Superior temporal gyrus (tissue), 1 donor: ENCODE results near the gene YWHAB.
"Not testable (repeated sequence)": the region's sequence is repeated elsewhere in the genome, so short reads cannot be mapped to it uniquely, and the experiment has no call there.

Experiments
- DNase-seq: peaks from one replicate; pipeline ENCODE4 v3.0.0-alpha.2; 2016; ENCODE audit errors: extremely low spot score

Gene YWHAB

DNA sequence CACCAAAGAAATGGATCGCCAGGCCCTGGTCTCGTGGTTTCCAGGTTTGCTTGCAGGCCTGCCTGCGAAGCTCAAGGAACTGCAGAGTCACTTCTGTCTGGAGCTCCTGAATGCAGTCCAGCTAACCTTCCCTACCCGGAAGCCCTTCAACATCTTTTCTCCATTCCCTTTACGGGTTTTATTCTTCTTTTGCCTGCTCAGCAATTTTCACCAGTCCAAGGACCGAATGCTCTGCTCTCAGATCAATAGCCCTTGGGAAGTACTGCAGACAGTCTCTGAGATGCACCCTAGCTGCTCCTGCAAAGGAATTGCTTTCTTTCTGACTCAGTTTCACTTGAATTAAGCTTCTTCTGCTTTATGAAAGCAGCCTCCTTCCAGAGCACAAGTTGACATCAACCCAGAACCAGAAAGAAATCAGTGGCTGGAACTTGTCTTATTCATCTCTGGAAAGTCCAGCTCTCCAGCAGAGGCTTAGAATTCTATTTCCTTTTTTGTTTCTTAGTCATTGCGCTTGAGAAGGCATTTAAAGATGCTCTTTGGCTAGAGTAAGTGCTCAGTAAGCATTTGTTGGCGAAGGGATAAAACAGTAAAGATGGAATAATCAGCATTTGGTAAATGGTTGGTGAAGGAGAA lies 18.7 kb upstream of the YWHAB start:
- peak; percentile 23 for DNase-seq

DNA sequence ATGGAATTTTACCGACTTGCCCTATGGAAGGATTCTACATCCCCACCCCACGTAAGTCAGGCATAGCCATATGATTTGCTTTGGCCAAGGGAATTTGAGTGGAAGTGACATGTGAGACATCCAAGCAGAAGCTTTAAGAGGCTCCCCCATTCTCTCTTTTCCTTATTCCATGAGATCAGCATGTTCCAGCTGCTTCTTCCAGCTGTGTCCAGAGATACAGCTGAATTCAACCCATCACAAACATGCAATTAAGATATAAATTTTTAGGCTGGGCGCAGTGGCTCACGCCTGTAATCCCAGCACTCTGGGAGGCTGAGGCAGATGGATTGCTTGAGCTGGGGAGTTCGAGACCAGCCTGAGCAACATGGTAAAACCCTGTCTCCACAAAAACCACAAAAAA lies 16.0 kb upstream of the YWHAB start:
- no peak for DNase-seq

DNA sequence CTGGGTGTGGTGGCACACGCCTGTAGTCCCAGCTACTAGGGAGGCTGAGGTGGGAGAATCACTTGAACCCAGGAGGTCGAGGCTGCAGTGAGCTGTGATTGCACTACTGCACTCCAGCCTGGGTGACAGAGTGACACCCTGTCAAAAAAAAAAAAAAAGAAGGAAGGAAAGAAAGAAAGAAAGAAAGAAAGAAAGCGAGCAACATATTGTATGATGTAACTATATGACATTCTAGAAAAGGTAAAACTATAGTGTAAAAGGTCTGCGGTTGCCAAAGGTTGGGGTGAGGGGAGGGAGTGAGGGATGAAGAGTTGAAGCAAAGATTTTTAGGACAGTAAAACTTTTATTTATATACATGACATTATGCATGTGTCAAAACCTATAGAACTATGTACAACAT lies 3.1 kb upstream of the YWHAB start:
- DNase-seq: not testable (repeated sequence)

DNA sequence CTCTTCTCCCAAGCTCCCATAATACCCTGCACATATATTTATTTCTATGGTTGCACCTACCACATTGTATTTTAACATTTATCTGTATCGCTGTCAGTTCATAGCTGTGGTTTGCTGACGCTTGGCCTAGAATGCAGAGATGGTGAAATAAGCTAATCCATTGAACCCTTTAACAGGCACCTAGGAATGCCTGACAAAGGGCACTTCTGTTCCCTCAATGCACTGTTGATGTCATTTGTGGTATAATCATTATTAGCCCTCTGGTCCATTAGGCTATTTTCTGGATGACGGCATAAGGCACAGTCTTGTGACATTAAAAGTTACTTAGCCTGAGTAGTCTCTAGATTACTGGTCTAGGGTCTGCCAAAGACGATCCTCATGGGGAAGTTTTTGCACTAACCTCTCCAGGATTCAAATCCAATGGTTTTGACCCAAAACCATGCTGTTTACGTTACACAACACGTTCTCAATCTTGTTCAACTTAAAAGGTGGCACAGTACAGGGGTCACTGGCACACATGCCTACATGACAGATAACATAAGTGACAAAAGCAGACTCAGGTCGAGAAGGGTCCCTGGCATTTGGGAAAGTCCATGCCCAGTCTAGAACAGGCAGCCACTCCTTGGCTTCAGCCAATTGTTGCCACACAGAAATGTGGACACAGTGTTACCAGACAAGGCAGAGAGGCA lies 2.1 kb upstream of the YWHAB start:
- DNase-seq: no peak

DNA sequence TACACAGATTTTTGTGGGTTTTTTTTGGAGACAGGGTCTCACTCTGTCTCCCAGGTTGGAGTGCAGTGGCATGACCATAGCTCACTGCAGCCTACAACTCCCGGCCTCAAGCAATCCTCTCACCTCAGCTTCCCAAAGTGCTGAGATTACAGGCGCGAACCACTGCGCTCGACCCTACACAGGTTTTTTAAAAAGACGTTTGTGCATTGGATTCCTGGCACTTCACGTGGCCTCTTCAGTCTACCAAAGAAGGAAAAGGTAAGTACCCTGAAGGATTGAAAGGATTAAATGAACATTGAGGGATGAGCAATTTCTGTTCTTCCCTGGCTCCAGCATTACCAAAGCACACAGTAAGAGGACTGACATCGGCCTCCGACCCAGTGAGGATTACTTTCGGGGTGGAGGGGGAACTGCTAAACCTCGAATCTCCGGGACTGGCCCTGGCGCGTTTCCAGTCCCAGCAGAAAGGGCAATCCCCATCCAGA lies 556 bp upstream of the YWHAB start:
- no peak for DNase-seq

DNA sequence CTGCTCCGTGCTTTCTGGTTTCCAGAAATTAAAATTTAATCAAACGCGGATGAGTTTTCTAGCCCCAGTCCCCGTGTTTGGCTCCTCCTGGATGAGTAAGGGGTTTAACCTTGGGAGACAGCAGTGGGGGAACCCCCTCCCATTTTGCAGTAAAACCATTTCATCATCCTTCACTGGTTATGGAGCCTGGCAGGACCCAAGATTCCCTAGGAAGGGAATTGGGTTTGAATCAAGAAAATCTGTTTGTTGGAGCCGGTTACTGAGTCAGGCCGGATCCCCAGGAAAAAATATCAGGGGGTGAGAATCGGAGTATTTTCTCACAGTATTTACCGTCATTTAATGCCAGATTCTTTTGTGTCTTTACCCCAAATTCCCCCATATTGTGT lies 754 bp downstream of the YWHAB start:
- DNase-seq: no peak

DNA sequence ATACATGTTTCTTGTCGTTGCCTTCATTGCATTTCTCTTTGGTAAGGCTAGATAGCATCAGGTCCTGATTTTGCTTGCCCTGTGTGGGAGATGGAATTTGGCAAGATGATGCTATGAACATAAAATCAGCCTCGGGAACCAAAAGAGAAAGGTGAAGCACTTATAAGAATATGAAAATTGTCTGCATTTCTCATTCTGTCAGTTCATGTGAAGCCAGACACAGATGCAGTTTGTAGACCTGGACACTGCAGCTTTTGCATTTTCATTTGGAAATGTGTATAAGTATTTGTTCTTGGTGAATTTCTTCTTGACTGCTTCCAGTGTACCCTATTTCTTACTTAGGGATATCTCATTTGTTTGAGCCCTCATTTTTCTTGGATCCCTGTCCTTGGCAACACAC lies 1.3 kb downstream of the YWHAB start:
- DNase-seq: no peak

DNA sequence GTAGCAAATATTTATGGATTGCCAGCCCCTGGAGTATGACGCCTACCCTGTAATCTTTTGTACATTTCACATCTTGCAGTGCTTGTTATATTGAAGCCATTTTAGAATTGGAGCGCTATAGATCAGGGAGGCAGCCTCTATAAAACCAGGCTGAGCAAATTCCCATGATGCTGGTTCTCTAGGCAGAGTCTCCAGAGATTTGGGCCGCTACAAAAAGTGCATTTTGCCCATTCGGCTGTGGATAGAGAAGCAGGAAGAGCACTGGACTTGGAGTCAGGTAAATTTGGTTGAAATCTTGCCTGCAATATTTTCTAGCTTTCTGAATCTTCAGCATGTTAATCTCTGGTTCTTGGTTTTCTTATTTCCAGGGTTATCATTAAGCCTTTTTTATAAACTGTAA lies 2.0 kb downstream of the YWHAB start:
- DNase-seq: no peak

DNA sequence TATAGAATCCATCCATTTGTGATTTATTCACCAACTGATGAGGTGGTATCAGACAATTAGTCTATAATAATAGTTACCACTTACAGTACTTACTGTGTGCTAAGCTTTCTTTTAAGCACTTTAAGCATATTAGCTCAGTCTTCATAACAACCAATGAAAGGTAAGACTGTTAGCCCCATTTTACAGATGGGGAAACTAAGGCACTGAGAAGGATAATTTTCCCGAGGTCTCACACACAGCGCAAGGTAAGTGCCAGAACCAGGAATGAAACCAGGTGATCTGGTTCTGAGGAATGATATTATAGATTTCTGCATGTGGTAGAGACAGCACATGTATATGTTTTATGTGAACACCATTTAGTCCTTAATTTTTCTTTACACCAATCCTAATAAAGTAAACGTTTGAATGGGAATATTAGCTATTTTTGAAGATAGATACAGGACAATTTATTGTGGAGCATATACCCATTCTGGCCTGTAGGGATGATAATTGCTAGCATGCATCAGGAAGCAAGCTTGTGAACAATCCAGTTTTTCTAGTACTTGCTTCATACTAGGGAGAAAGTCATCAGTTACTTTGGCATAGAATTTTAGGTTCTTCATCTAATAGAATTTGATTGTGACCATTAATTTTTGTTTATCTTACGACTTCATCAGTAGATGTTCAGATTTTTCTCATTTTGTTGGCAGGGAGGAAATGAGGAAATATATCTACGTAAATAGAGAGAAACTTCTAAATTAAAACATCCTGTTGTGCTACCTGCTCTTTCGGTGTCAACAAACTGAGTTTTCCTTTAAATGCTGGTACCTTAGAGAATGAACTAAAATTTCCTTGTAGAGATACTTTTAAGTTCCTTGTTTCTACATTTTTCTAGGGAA lies 3.0 kb downstream of the YWHAB start:
- DNase-seq: no peak

DNA sequence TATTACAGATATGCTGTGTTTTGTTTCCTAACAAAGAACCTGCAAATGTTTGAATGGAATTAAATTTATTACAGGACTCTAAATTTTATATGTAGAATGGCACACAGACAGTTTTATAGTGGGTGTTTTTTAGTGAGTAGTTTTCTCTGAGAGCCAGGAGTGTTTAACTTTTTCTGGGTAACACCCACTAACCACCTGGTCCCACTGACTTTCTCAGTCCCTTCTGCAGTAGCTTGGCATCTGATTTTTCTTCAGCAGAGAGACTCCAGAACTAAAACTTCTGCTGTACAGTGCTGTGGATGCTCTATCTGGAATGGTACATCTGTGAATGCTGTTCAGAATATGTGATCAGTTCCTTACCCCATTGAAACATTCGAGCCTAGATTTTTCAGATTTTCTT lies 6.3 kb downstream of the YWHAB start:
- DNase-seq: no peak

DNA sequence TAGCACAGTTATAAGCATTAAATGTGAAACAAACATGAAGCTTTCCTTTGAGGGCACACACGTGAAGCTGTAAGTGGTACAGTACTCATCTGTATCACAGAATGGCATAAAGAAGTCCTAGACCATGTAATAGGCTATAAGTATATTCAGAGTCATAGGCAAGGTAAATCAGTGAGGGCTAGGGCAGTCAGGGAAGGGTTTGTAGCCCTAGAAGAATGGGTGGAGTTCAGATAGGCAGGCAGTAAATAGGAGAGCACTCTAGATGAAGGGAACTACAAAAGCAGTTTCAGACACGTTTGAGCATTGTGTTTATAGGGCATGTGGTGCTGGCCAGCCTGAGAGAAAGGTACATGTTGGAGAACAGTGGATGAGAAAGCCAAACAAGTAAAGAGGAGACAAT lies 9.5 kb downstream of the YWHAB start:
- DNase-seq: no peak

DNA sequence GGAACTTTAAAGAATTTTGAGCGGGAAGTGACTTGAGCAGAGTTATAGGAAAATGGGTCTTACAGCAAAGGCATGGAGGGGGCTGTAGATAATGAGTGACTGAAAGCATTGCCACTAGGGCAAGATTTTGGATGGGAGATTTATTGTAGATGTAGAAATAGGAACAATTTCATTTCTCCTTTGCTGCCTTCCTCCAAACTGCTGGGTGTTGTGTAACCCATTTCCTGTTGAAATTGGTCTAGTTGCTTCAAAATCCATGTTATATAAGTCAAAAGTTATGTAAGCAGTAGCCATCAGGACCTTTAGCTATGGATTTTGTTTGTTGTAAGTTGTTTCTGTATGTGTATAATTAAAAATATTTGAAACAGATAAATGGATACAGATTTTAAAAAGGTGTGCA lies 11.1 kb downstream of the YWHAB start:
- no peak for DNase-seq

DNA sequence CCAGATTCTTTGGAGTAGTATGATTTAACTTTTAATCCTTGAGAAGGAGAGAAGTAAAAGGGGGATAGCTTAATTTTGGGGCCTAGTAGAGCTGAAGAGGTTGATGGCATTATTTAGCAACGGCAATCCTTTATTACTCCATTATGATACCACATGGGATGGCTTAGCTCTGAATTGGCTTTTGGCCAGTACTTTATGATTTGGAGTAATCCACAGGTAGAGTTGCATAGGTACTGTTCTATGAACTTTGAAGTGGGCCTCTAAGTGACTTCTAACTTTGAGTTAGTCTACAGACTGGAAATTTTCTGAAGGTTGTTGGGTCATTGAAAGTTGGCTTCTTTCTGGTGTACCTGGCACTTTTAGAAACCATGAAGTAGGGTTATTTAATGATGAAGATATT lies 11.6 kb downstream of the YWHAB start:
- DNase-seq: no peak

DNA sequence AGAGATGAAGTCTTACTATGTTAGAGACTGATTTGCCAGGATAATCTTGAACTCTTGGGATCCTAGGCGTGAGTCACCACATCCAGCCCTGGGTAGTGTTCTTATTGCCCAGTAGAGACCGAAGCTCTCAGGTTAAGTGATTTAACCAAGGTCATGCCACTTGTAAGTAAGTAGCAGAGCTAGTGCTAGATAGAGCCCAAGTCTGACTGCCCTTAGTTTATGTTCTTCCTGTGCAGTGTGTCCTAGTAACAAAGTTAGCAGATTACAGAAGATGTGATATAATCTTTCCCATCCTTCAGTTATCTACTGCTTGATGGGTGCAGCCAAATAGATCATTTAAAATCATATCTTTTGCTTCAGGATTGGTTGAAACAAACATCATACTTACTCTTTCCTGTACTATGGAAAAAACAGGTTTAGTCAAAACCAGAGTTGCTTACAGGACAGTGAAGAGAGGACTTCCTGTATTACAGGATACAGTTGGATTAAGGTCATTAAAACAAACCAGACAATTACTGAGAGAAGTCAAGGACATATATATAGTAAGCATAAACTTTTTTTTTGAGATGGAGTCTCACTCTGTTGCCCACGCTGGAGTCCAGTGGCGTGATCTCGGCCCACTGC lies 14.8 kb downstream of the YWHAB start:
- DNase-seq: no peak

DNA sequence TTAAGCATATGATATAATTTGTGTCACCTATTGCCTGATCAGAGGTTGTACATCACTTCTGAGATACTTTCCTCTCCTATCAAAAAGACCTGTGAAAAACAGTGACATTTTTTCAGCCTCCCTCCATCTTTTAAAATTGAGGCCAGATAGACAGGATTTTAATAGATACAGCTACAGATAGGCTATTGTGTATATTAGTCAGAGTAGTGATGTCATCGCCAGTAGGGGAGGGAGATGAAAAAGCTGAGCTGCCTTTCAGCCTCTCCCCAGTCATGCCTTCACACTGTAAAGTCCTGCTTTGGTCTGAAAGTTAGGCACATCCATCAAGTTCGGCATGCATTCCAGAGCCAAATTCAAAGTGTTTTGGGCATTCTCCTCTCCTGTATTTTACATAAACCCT lies 16.5 kb downstream of the YWHAB start:
- peak; percentile 88 for DNase-seq

DNA sequence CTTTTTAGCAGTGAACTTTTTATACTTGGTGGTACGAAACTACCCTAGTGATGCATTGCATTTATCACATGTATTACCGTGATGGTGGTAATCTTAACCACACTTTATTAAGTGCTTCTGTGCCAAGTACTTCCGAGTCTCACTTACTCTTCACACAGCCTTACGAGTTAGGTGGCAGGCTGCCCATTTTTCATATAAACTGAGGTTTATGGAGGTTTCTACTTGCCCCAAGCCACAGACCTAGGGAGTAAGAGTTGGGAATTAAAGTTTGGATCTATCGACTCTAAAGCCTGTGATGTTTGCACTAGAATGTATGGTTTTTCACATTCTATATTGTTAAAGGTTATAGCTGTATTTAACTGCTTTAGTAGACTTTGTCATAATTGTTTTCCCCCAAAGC lies 18.9 kb downstream of the YWHAB start:
- DNase-seq: no peak

DNA sequence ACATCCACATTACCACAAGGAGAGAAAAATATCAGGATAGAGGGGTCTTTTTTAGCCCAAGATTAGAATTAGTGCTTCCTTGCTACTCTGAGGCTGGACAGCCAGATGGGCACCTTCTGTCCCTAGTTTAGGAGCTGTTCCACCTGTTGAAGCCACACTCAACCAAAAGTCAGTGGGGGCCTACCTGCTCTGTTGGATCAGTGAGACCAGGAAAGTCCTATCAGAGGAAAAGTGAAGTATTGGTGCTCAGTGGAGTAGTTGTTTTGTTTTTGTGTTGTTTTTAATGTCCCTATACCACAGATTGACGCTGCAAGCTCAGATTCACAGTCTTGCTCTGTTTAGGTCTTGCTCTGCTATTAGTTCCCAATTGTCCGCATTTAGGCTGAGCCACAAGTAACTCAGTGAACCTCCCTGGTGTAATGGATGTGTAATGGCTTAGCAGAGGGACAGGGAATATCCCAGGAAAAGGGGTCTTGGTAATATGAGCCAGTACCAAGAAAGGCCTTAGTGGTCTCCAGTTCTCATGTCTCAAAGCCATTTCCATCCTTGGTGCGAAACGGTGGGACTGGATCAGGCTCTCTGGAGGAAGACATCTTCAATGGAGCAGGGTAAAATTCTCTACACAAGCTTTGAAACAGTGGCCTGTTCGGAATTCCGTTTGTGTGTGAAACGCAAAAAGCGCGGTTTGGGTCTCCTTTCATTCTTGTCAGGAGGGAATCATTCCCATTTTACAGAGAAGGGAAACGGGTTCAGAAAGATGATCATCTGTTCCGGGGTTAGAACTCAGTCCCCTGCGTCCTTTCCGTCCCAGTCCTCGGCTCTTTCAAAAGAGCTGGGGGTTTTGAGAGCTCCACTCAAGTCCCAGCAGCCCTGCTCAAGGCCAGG lies 23.7 kb downstream of the YWHAB start:
- no peak for DNase-seq

DNA sequence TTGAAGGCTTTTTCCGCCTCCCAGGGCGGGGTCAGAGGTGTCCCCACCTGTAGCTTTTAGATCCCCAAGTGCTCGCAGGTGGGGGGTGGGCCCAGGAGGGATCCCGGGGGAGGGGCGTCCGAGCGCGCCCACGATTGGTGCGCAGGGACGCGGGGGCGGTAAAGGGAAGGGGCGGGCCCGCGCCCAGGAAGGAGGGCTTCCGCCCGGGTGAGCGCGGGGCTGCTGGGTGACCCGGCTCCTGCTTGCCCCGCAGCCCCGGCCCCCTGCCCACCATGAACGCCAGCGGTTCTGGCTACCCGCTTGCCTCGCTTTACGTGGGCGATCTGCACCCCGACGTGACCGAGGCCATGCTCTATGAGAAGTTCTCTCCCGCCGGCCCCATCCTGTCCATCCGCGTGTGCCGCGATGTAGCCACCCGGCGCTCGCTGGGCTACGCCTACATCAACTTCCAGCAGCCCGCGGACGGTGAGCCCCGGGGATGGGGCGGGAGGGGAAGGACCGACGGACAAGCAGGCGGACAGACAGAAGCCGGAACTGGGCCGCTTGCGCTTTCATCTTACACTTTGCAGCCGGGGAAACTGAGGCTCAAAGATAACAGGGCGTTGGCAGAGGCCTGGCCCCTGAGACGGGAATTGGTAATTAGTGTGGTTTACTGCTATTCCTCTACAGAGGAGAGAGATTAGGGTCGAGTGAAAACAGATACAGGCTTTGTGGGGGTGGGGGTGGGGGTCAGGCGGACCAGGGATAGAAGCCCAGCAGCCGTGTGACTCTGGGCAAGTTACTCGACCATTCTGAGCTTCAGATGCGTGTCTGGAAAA lies 24.6 kb downstream of the YWHAB start, which contains the start of gene PABPC1L:
PABPC1L (plus strand) TSS at position 189 of the 818 bp plus-strand sequence; CDS start at position 273, 84 bp downstream.
- DNase-seq: no peak

DNA sequence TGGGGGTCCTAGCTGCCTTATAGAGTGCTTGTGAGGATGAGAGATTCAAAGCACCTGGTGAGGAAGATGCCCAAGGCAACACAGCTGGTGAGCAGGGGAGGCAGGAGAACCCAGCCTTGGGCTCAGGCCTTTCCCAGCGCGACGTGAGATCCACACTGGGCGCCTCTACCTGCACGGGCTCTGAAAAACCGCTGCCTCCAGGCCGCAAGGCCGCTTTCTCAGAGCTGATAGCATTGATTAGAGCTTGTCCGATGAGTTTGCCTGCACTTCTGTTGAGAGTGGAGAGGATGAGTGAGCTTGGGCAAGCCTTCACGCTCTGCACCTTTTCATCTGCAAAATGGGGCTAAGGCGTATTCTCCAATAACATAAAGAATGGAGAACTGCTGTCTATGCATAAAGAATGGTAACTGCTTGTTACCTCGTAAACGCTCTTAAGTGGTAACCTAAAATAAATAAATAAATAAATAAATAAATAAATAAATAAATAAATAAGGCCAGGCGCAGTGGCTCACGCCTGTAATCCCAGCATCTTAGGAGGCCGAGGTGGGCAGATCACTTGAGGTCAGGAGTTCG lies 25.3 kb downstream of the YWHAB start:
- DNase-seq: no peak
